H1 (cell line): Measurements from ENCODE around the gene SPDYE3. TPM values are rescaled to one million over a fixed set of nuclear protein-coding genes. Genes with fewer than 3 reads are reported as not detected.
"Not testable (repeated sequence)": the region's sequence is repeated elsewhere in the genome, so short reads cannot be mapped to it uniquely, and the experiment has no call there.

Experiments
- CTCF ChIA-PET: fragments of 300-600 bp; sonication (Branson Sonifier 250); formaldehyde crosslinking; loops from one replicate; lab custom pipeline; 2021; ENCODE audit not compliant: partially characterized antibody; lab: Charles Lee
- POLR2A ChIA-PET: fragments of 300-600 bp; sonication (Branson Sonifier 250); formaldehyde crosslinking; loops from one replicate; lab custom pipeline; 2021; ENCODE audit warnings: inconsistent platforms; ENCODE audit not compliant: partially characterized antibody; lab: Charles Lee
- DNase-seq, 2 experiments: peaks; one replicate each; pipeline versions ENCODE4 v3.0.0 to v3.0.0-alpha.2; 2010 to 2022; ENCODE audit warnings: low spot score in 2 of 2, low read depth in 1 of 2, mixed read lengths in 1 of 2
- FAIRE-seq: peaks from 2 replicates; lab custom pipeline; 2011; peaks lifted over from hg19 to GRCh38; lab: Jason Lieb, UNC
- H2AFZ ChIP-seq: 2 replicates; pipeline ENCODE4 v1.8.1; 2012; ENCODE audit warnings: low read length, inconsistent platforms
- H2AK5ac ChIP-seq: 2 replicates; pipeline ENCODE4 v1.6.1; 2013; ENCODE audit warnings: low read depth, low read length
- H2BK120ac ChIP-seq: replicated peaks from 2 replicates; pipeline ENCODE3; 2013; ENCODE audit warnings: low read depth, low read length, inconsistent platforms
- H2BK12ac ChIP-seq: 2 replicates; pipeline ENCODE4 v1.6.1; 2013; ENCODE audit warnings: low read depth, low read length
- H2BK15ac ChIP-seq: 2 replicates; pipeline ENCODE4 v1.6.1; 2013; ENCODE audit warnings: low read length
- H2BK20ac ChIP-seq: 2 replicates; pipeline ENCODE4 v1.6.1; 2013; ENCODE audit warnings: low read length
- H2BK5ac ChIP-seq: 2 replicates; pipeline ENCODE4 v1.6.1; 2013; ENCODE audit warnings: low read depth, low read length
- H3K14ac ChIP-seq: 2 replicates; pipeline ENCODE4 v1.6.1; 2013; ENCODE audit warnings: inconsistent platforms; ENCODE audit not compliant: insufficient read length
- H3K18ac ChIP-seq: 2 replicates; pipeline ENCODE4 v1.6.1; 2013; ENCODE audit warnings: low read length; ENCODE audit errors: extremely low read depth
- H3K23ac ChIP-seq: 2 replicates; pipeline ENCODE4 v1.6.1; 2013; ENCODE audit warnings: inconsistent platforms; ENCODE audit not compliant: insufficient read length
- H3K23me2 ChIP-seq: 2 replicates; pipeline ENCODE4 v1.6.1; 2013; ENCODE audit warnings: low read depth, low read length
- H3K27ac ChIP-seq: 2 replicates; pipeline ENCODE4 v1.6.1; 2011; ENCODE audit warnings: low read depth, low read length, inconsistent platforms
- H3K27me3 ChIP-seq, 4 experiments: replicated peaks in 1 of 4; 1 replicate in 1 of 4; 2 replicates in 3 of 4; pipeline versions ENCODE4 v1.6.1 to v1.8.1; 2011 to 2013; ENCODE audit warnings: low read length in 3 of 4, mild to moderate bottlenecking in 3 of 4, inconsistent platforms in 2 of 4, mixed read lengths in 2 of 4, moderate library complexity in 1 of 4; ENCODE audit not compliant: control insufficient read depth in 3 of 4, insufficient read depth in 3 of 4; ENCODE audit errors: extremely low read depth in 1 of 4
- H3K36me3 ChIP-seq, 4 experiments: 2 replicates each; pipeline versions ENCODE4 v1.6.1 to v1.8.1; 2011 to 2013; ENCODE audit warnings: mild to moderate bottlenecking in 4 of 4, low read length in 3 of 4, moderate library complexity in 2 of 4, control low read depth in 1 of 4, inconsistent platforms in 1 of 4; ENCODE audit not compliant: insufficient read depth in 4 of 4, control insufficient read depth in 2 of 4
- H3K4ac ChIP-seq: replicated peaks from 2 replicates; pipeline ENCODE3; 2013; ENCODE audit warnings: low read length, low read depth, mixed read lengths, inconsistent platforms; ENCODE audit not compliant: insufficient read length
- H3K4me1 ChIP-seq, 4 experiments: replicated peaks in 1 of 4; 1 replicate in 1 of 4; 2 replicates in 3 of 4; pipeline versions ENCODE4 v1.6.1 to v1.8.1; 2011 to 2013; ENCODE audit warnings: low read length in 3 of 4, inconsistent platforms in 2 of 4, mixed read lengths in 1 of 4; ENCODE audit not compliant: insufficient read depth in 4 of 4, control insufficient read depth in 3 of 4
- H3K4me2 ChIP-seq, 2 experiments: 2 replicates each; pipeline versions ENCODE4 v1.6.1 to v1.8.1; 2011 to 2013; ENCODE audit warnings: low read depth in 2 of 2, low read length in 2 of 2, control low read depth in 1 of 2, inconsistent platforms in 1 of 2, mild to moderate bottlenecking in 1 of 2; ENCODE audit not compliant: insufficient read depth in 1 of 2
- H3K4me3 ChIP-seq, 4 experiments: fragments of 200-600, 300-600 bp in 1 of 4; sonication (generic), shearing (Covaris generic), sonication (Bioruptor Twin) in 1 of 4; 2 replicates each; pipeline versions ENCODE4 v1.5.1 to v1.8.1; 2011 to 2016; ENCODE audit warnings: low read length in 4 of 4, low read depth in 3 of 4, control low read depth in 2 of 4, inconsistent platforms in 2 of 4, mild to moderate bottlenecking in 2 of 4, mixed read lengths in 1 of 4, moderate library complexity in 1 of 4; ENCODE audit not compliant: insufficient read depth in 2 of 4; ENCODE audit errors: extremely low read depth in 1 of 4
- H3K56ac ChIP-seq: replicated peaks from 2 replicates; pipeline ENCODE3; 2013; ENCODE audit warnings: low read depth, mild to moderate bottlenecking, mixed read lengths, low read length, inconsistent platforms; ENCODE audit not compliant: insufficient read length
- H3K79me1 ChIP-seq: 2 replicates; pipeline ENCODE4 v1.6.1; 2013; ENCODE audit warnings: low read depth, low read length, control low read depth
- H3K79me2 ChIP-seq, 2 experiments: 2 replicates each; pipeline versions ENCODE4 v1.6.1 to v1.8.1; 2012 to 2013; ENCODE audit warnings: low read length in 2 of 2, mild to moderate bottlenecking in 2 of 2, inconsistent platforms in 1 of 2; ENCODE audit not compliant: insufficient read depth in 2 of 2, control insufficient read depth in 1 of 2
- H3K9ac ChIP-seq, 4 experiments: replicated peaks in 1 of 4; 1 replicate in 1 of 4; 2 replicates in 3 of 4; pipeline versions ENCODE4 v1.6.1 to v1.8.1; 2011 to 2013; ENCODE audit warnings: low read depth in 3 of 4, low read length in 3 of 4, control low read depth in 2 of 4, mild to moderate bottlenecking in 2 of 4, moderate library complexity in 2 of 4, inconsistent platforms in 1 of 4; ENCODE audit errors: extremely low read depth in 1 of 4
- H3K9me3 ChIP-seq, 2 experiments: 2 replicates each; pipeline versions ENCODE4 v1.6.1 to v1.8.1; 2012 to 2013; ENCODE audit warnings: mild to moderate bottlenecking in 2 of 2, moderate library complexity in 2 of 2, control low read depth in 1 of 2, inconsistent platforms in 1 of 2, low read depth in 1 of 2, low read length in 1 of 2, mixed read lengths in 1 of 2; ENCODE audit not compliant: insufficient read depth in 2 of 2
- H4K20me1 ChIP-seq, 2 experiments: replicated peaks in 1 of 2; 2 replicates each; pipeline versions ENCODE3 to v1.8.1; 2011 to 2013; ENCODE audit warnings: inconsistent platforms in 2 of 2, low read length in 2 of 2, mild to moderate bottlenecking in 1 of 2; ENCODE audit not compliant: insufficient read depth in 2 of 2, control insufficient read depth in 1 of 2
- H4K5ac ChIP-seq: 2 replicates; pipeline ENCODE4 v1.6.1; 2013; ENCODE audit warnings: low read length, low read depth, mixed read lengths, inconsistent platforms; ENCODE audit not compliant: insufficient read length
- H4K8ac ChIP-seq: 2 replicates; pipeline ENCODE4 v1.8.0; 2013; ENCODE audit warnings: mild to moderate bottlenecking, moderate library complexity, low read length, inconsistent platforms; ENCODE audit not compliant: insufficient read depth; ENCODE audit errors: extremely low read depth
- H4K91ac ChIP-seq: replicated peaks from 2 replicates; pipeline ENCODE3; 2013; ENCODE audit warnings: low read length, mixed read lengths, inconsistent platforms; ENCODE audit not compliant: insufficient read length
- KDM5A ChIP-seq: fragments of 200-600 bp; IDR thresholded peaks from 2 replicates; pipeline ENCODE4 v1.7.1; 2012; ENCODE audit warnings: mild to moderate bottlenecking, low read length, inconsistent platforms, mixed read lengths
- POLR2AphosphoS5 ChIP-seq: IDR thresholded peaks from 2 replicates; pipeline ENCODE4 v1.6.1; 2011; ENCODE audit warnings: low read depth, low read length
- TEAD4 ChIP-seq: IDR thresholded peaks from 2 replicates; pipeline ENCODE4 v1.6.1; 2012; ENCODE audit warnings: low read depth, low read length, inconsistent platforms, mixed read lengths
- WGBS, 2 experiments: shearing (Covaris generic) in 1 of 2; methylation state at CpG; one replicate each; pipeline versions ENCODE4 v1.1.6 to v1.1.7; 2013 to 2015; ENCODE audit warnings: low lambda C conversion rate in 2 of 2, mixed read lengths in 2 of 2, inconsistent platforms in 1 of 2, low coverage in 1 of 2, missing lambda C conversion rate in 1 of 2; ENCODE audit not compliant: insufficient replicate concordance in 2 of 2, insufficient coverage in 1 of 2, insufficient read length in 1 of 2; ENCODE audit errors: extremely low coverage in 1 of 2, missing lambda C conversion rate in 1 of 2; 5-methylcytosine and 5-hydroxymethylcytosine counted together
- polyA plus RNA-seq, 7 experiments: library from polyadenylated mRNA; depleted of rRNA in 3 of 7; stranded (reverse) in 5 of 7; unstranded in 2 of 7; fragments of >200 nt in 5 of 7; fragments of 200-250 nt in 2 of 7; gene quantifications; 1 replicate in 5 of 7; 2 replicates in 1 of 7; 4 replicates in 1 of 7; pipeline versions ENCODE4 v1.2.1 to v1.2.3, GENCODE V29; 2011 to 2013; ENCODE audit warnings: missing spikeins in 2 of 7, mixed read lengths in 2 of 7
- total RNA-seq: library from RNA; stranded (reverse); fragmentation: NEBNext Ultra II Directional; extraction: Animal tissue kit (Norgen Biotek cat#: 25700); gene quantifications from 2 replicates; pipeline ENCODE4 v1.2.1, GENCODE V29; 2021
- TF ChIP-seq, protein P1 (sequence below): IDR thresholded peaks from 2 replicates; pipeline ENCODE4 v1.6.1; 2012; ENCODE audit warnings: inconsistent platforms

SPDYE3 gene
- total and polyA plus RNA-seq, 2 of the 8 experiments (the other 6 are each of a cell fraction or from before 2014, with no cell fraction given): not detected

GRCh38 chr7:100335566-100336466 is 28.3 kb downstream of the SPDYE3 start (continued):
- TF ChIP-seq, protein P1, sequence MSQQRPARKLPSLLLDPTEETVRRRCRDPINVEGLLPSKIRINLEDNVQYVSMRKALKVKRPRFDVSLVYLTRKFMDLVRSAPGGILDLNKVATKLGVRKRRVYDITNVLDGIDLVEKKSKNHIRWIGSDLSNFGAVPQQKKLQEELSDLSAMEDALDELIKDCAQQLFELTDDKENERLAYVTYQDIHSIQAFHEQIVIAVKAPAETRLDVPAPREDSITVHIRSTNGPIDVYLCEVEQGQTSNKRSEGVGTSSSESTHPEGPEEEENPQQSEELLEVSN: peak; percentile 55
- TF ChIP-seq KDM5A: peak; percentile 33; the same call in 1 of the 2 replicates
- TF ChIP-seq TEAD4: 0 out of 2 replicates have a peak, but pooled peaks have one; percentile 23
- TF ChIP-seq POLR2AphosphoS5: peak; percentile 98

GRCh38 chr7:100338083-100338696 is 30.7 kb downstream of the SPDYE3 start:
- H3K23ac ChIP-seq, H3K9me3 ChIP-seq, H2BK15ac ChIP-seq, H3K4ac ChIP-seq, FAIRE-seq, H3K79me1 ChIP-seq, H3K4me1 ChIP-seq, H3K27ac ChIP-seq, H3K4me3 ChIP-seq, H4K91ac ChIP-seq, H3K18ac ChIP-seq, H3K14ac ChIP-seq, H3K4me2 ChIP-seq, H2BK5ac ChIP-seq, H3K56ac ChIP-seq, H3K23me2 ChIP-seq, POLR2A ChIA-PET, DNase-seq, H4K20me1 ChIP-seq, H2AK5ac ChIP-seq, H4K5ac ChIP-seq, H3K9ac ChIP-seq, H2AFZ ChIP-seq, H2BK120ac ChIP-seq, H2BK20ac ChIP-seq, H3K27me3 ChIP-seq, H4K8ac ChIP-seq, H2BK12ac ChIP-seq: not testable (repeated sequence)
- WGBS, 2 experiments: 95% methylated on average over 15 of the region's 15 CpGs; no CpG with 5 or more reads in 1 of the 2 experiments
- Histone ChIP-seq H3K79me2 (peaks cover 0 to 12% of the 10 kb centered on the region in 2 experiments; a peak in 2 of 4 replicates), H3K36me3 (peaks cover 0 to 18% (median 5%) of the 10 kb centered on the region in 4 experiments; a peak in 5 of 8 replicates)
- CTCF ChIA-PET: interaction anchor here (0.6 kb wide), 1 partner anchor 27 kb away, joined by 3 read pairs; no protein-coding TSS in a partner anchor
